KG1 (cell line): ENCODE data around the gene AMELY.
"Not testable (repeated sequence)": the region's sequence is repeated elsewhere in the genome, so short reads cannot be mapped to it uniquely, and the experiment has no call there.

Experiments used
- DNase-seq: peaks from one replicate; lab custom pipeline; 2025; lab: John Stamatoyannopoulos, UW

AMELY gene, protein sequence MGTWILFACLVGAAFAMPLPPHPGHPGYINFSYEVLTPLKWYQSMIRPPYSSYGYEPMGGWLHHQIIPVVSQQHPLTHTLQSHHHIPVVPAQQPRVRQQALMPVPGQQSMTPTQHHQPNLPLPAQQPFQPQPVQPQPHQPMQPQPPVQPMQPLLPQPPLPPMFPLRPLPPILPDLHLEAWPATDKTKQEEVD

GRCh38 chrY:6911253-6911881 is at the start of gene AMELY:
Gene AMELY, minus strand, starts transcription at chrY:6911752. Its CDS starts 39,144 bp downstream, at chrY:6872608.
- no peak for DNase-seq

- DNase-seq = no peak
Measured at GRCh38 chrY:6949947-6950346, 38.4 kb upstream of the AMELY start.

DNA sequence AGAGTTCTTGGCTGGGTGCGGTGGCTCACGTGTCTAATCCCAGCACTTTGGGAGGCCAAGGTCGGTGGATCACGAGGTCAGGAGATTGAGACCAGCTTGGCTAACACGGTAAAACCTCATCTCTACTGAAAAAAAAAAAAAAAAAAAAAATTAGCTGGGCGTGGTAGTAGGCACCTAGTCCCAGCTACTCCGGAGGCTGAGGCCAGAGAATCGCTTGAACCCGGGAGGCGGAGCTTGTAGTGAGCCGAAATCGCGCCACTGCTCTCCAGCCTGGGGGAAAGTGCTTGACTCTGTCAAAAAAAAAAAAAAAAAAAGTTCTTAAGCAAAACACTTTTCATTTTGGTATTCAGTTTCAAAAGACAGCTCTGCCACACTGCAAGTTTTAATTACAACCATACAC is 36.8 kb upstream of the AMELY start:
- DNase-seq = no peak

DNA sequence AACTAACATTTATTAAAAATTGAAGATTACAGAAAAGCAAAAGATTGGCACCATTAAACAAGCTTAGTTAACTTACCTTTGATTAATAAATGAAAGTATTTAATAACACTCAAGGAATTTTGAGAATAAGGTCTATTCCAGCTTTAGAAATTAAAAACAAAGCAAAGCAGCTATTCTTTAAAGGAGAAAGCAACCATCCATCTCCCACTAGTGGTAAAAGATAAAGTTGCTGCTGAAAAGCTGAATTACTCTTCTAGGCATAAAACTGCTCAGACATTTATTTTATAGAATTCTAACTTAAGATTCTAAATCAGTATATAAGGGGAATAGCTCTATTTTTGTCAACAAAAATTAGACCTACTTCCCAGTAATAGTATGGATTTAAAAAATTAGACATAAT is 36.1 kb upstream of the AMELY start:
- no peak for DNase-seq

DNA sequence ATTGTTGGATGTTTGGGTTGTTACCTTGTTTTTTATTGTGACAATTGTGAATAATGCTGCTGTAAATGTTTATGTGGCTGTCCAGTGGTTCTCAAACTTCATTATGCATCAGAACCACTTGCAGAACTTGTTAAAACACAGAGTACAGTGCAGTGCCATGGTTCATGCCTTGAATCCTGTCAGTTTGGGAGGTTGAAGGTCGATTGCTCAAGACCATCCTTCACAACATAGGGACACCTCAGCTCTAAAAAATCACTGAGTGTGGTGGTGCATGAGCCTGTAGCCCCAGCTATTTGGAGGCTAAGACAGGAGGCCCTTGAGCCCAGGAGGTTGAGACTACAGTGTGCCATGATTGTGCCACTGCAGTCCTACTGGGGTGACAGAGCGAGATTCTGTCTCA is 23.9 kb upstream of the AMELY start:
- DNase-seq = no peak

- no peak for DNase-seq
Measured at GRCh38 chrY:6931779-6932396, 20.3 kb upstream of the AMELY start.

- no peak for DNase-seq
Measured at GRCh38 chrY:6929237-6929636, 17.7 kb upstream of the AMELY start.

DNA sequence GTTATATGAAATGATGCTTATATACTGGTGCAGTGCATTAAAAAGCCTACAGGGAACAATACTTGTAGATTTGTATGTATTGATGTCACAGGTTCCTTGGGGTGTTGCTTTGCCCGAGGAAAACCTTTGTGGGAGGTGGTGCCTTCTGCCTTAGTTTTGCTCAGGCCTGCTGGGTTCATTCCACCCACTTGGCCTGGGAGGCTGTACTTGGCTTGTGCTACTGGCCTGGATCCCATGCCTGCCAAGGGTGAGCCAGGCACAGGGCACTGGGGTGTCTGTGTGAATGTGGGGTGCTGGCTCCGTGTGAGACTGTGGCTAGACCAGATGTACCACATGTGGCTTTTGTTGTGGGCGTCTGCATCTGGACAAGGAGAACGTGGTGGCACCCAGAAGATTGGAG is 16.7 kb upstream of the AMELY start:
- no peak for DNase-seq

DNA sequence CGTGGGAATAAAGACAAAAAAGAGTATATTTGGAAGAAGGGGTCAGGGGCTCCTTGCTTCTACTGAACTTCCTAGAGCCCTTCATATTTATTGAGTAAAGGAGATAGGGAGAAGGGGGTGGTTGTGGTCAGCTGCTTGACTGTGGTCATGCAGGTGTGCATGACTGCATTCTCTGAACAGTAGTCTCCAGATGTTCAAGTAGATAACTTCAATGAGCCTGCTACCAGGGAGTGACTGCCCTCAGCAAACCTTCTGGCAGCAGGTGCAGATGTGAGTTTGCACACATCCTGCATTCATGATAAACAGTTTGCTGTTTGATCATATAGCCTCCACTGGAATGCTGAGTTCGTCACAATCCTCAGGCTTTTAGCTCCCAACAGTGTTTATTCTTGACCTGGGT is 9.5 kb upstream of the AMELY start:
- DNase-seq = no peak

DNA sequence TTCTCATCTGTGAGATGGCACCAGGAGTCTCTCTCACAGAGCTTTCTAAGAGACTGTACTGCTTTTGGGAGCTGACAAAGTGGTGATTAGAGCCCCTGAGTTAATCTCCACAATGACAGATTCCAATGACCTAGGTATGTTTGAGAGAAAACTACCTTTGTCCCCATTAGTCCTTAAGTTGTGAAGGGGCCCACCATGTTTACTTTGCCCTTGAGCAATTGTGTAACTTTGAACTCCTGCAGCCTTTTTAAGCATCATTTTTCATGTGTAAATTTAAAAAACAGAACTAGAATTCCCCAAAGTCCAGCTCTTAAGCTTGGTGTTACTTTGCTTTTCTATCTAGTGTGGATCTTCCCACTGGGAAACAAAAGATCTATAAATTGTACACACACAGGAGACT is 1.8 kb upstream of the AMELY start:
- no peak for DNase-seq

- DNase-seq = no peak
Measured at GRCh38 chrY:6910372-6911252, 940 bp downstream of the AMELY start, which contains the start of gene TBL1Y. Gene TBL1Y, plus strand, starts transcription at chrY:6910697. Its CDS starts 114,388 bp downstream, at chrY:7025085.

DNA sequence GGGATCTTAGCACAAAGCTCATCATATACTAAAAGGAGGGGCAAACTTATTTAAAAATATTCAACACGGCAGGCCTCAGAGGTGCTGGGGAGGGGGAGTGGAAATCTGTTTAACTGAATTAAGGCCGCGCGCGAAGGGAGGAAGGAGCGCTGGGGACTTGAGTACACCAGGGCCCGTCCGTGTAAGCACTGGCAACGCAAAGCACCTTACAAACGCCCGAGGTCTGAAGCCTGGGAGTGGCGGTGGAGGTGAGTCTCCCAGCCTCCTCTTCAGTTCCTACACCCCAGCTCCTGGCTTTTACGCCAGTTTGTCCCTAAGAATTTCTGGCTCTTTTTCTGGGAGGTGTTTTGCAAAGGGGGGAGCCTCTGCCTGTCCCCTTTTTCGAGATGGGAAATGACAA is 1.7 kb downstream of the AMELY start:
- no peak for DNase-seq

DNA sequence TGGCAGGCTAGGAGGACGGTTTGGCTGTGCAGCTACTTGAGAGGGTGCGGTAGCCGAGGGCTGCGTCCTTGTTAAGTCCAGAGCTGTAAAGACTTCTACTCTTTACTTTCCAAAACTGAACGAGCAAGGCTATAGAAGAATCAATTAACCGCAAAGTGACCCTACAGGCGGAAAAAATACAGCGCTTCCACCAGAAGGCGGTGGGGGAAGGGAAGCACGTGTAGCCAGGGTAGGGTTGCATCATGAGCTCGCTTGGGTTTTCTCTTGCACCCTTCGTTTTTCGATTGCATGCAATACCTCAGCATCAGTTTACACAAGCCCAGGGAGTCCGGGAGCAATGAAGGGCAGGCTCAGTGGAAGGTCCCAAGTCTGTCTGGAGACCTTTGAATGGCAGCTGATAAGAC is 2.4 kb downstream of the AMELY start:
- DNase-seq = no peak

DNA sequence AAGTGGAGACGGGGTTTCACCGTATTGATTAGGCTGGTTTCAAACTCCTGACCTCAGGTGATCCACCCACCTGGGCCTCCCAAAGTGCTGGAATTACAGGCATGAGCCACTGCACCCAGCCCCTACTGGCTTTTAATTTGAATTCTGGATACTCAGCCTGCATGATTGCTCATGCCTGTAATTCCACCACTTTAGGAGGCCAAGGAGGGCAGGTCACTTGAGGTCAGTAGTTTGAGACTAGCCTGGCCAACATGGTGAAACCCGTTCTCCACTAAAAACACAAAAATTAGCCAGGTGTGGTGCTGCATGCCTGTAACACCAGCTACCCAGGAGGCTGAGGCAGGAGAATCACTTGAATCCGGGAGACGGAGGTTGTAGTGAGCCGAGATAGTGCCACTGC is 3.5 kb downstream of the AMELY start:
- not testable (repeated sequence) for DNase-seq

- no peak for DNase-seq
Measured at GRCh38 chrY:6907591-6907990, 4.0 kb downstream of the AMELY start.

GRCh38 chrY:6902116-6902515 is 9.4 kb downstream of the AMELY start:
- DNase-seq = not testable (repeated sequence)

GRCh38 chrY:6895236-6895635 is 16.3 kb downstream of the AMELY start:
- DNase-seq = no peak

DNA sequence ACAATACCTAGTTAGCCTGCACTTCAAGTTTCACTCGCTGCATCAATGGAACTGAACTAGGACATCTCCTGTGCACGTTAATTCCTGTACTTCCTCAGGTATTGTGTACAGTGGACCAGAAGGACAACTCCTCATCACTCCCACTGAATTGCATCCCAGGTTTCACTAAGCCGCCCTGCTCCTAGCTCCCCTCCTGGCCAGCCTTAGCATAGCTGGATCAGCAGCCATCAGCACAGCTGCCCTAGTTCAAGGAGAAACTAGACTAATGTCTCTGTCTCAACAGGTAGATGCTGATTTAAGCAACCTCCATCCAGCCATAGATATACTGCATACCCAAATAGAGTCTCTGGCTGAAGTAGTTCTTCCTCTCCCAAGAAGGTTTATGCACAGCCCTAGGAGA is 17.1 kb downstream of the AMELY start:
- no peak for DNase-seq

DNA sequence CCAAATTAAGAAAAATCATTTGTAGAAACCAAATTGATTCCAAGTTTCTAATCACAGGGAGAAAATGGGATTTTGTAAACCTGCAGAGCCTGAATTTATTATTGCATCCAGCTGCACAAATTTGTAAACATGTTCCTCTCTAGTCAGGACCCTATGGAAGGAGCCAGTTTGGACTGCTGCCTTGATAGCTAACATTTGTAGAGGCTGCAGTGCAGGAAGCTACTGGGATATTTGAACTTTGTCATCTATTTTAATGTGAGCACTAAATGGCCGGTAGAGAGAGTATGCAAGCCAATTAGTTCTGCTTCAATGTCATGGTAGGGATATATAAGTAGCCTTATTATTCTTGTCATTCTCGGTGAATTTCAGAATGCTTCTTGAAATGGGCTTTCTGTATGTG is 62.2 kb downstream of the AMELY start:
- no peak for DNase-seq

GRCh38 chrY:6842650-6843049 is 68.9 kb downstream of the AMELY start:
- not testable (repeated sequence) for DNase-seq
